Muscle of arm (tissue), 12 donors: ENCODE measurements around the gene CAPZB. TPM values are rescaled to one million over a fixed set of nuclear protein-coding genes. Genes with fewer than 3 reads are reported as not detected.

Experiments
- DNase-seq: peaks from one replicate; pipeline ENCODE4 v3.0.0-alpha.2; 2013
- polyA plus RNA-seq, 12 donors: library from polyadenylated mRNA; unstranded; fragments of 120-200 nt; gene quantifications; one replicate each; pipeline ENCODE4 v1.2.1, GENCODE V29; 2013; ENCODE audit not compliant: insufficient read length in 12 of 12

Gene CAPZB
- polyA plus RNA-seq, 12 donors: 191 to 264 (median 235) TPM; not detected in 1

GRCh38 chr1:19414515-19415121 lies 70.7 kb downstream of the CAPZB start:
- peak; percentile 76 for DNase-seq

- DNase-seq: no peak
Observed at GRCh38 chr1:19413999-19414398, 71.3 kb downstream of the CAPZB start.

DNA sequence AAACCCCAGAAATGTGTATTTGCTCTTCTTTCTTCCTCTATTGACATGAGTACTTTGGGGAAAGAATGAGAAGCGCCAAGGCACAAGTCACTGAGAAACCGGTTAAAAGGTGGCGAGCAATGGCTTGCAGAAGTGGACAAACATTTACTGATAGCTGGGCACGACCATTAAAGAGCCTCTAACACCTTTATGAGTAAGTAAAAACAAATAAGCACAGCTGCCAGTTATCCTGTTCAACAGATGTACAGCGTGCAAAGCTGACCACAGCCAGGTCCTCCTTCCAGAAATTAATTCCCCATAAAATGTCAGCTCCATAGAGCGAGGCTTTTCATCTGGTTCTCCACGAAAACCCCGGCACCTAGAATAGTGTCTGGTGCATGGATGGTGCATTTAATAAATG lies 72.7 kb downstream of the CAPZB start:
- no peak for DNase-seq

DNA sequence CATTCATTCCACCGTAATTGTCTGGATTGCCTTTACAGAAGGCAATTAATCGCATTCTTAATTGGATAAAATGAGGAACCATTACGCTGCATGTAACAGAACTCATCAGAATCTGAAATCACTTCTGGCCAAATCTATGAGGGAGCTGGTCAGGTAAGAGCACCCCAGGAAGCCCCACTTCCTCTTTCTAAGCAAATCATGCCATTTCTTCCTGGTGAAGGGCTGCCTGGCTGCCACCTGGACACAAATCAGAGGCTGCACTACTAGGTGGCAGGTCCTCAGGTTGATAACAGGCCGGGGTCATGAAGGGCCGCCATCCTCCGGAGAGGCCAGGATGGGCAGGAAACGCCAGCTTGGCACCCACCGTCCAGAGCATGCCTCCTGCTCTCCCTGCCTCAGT lies 73.7 kb downstream of the CAPZB start:
- DNase-seq: no peak

GRCh38 chr1:19410393-19410792 lies 74.9 kb downstream of the CAPZB start:
- DNase-seq: no peak

- DNase-seq: no peak
Observed at GRCh38 chr1:19409477-19410341, 75.6 kb downstream of the CAPZB start.

GRCh38 chr1:19407494-19408096 lies 77.7 kb downstream of the CAPZB start:
- DNase-seq: no peak

- DNase-seq: no peak
Observed at GRCh38 chr1:19406680-19407079, 78.7 kb downstream of the CAPZB start.

- peak; percentile 79 for DNase-seq
Observed at GRCh38 chr1:19405761-19406487, 79.4 kb downstream of the CAPZB start.

- DNase-seq: peak; percentile 53
Observed at GRCh38 chr1:19405195-19405760, 80.1 kb downstream of the CAPZB start.

- no peak for DNase-seq
Observed at GRCh38 chr1:19404748-19405147, 80.6 kb downstream of the CAPZB start.

DNA sequence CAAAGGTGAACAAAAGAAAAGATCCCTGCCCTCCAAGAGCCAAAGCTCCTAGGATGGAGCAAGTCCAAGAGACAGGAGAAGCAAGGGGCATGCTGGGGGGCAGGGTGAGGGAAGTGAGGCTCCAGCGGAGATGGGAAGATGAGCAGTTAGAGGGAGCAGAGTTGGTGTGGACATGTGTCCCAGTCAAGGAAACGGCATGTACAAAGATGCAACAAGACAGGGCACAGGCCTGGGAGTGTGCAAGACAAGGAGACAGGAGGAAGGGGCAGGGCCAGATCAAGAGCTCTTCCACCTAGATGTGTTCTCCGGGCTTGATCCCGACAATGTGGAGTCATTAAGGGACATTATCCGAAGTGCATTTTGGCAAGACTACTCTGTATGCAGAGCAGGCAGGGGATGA lies 82.1 kb downstream of the CAPZB start:
- no peak for DNase-seq

DNA sequence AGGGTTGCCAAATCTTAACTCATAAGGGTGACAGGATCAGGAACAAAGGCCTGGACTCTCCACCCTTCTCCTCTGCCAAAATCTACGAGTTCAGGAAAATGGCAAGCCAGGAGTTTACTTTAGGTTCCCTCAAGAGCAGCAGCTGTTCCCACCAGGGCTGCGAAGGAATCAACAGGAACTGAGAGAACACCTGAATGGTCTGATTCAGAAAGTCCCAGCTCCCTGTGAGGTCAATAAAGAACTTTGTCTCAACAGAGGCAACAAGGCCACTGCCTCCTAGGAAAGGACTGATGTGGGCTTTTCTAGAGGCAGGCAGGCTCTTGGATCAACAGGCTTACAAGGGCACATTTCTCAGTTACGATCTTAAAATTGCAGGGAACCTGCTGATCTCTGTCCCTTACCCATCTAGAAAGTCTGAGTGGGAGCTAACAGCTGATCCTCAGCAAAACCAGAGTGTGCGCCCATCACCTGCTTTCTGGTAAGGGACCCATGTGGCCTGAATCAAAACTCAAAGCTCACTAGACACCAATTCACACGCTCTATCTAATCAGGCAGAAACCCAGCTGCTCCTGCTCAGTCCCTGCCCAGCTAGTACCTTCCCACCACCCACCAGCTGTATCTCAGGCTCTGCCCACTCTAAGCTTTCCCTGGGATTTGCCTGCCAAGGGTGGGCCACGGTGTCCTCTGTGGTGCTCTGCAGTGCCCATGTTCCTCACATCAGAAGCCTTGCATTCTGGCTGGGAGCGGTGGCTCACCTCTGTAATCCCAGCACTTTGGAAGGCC lies 83.1 kb downstream of the CAPZB start:
- no peak for DNase-seq

GRCh38 chr1:19401535-19401889 lies 83.8 kb downstream of the CAPZB start:
- no peak for DNase-seq

DNA sequence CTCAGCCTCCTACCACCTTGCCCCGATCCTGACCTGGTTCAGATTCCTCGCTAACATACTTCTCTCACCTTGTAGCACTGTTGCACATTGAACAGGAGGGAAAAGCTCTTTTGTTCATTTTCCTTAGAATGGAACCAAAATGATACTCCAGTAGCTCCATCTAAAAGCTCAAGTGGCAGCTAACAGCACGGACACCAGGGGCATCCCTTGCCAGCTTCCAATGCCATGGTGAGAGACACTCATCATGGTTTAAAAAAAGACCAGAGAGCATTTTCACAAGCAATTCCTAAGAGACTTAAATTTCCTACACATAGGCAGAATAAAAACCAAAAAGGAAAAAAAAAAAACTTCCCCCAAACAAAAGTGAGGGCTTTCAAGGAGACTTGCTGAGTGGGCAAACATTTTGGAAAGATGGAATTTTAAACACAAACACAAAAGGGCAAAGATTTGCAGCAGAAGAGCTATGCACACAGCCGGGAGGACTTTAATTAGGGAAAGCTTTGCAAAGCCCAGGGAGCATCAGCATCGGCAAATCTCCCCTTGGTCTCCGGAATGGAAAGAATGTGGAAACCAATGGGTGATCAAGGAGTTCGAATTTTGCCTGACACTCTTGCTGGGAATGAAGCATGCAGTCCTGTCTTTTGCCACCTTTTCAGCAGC lies 84.3 kb downstream of the CAPZB start:
- DNase-seq: no peak

DNA sequence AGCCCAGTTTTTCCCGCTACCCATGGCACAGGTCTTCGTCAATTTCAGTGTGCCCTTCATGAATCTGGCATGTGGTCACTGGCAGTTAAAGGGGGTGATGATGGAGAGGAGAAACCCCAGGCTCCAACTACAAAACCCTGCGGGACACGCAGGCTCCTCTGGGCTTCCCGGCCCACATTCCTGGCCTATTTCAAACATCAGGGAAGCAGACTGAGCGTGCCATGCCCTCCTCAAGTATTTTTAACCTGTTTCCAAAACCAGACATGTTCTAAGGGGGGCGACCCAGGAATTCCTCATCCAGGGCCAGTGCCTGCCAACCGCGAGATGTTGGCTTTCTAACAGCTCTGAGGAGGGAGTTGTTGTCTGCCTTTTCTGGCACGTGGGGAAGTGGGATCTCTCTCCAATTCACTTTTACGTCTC lies 85.1 kb downstream of the CAPZB start:
- DNase-seq: no peak

DNA sequence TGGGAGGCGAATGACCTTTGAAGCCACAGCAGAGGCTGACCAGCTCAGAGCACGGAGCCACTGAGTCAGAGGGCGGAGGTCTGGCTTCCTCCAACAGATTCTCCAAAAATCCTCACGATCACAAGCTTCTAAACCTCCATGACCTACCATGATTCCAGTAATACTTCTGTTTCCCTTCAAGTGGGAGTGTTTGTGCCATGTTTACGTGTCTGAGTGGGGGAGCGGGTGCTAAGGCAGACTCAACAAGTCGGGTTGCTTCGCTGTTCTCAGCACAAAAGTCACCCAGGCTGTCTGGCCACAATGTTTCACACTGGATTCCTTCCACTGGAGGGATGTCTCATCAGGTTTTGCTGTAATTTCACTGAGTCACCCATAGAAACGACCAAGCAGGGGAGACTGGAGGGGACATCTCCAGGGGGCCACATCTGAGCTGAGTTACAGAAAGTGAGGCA lies 87.0 kb downstream of the CAPZB start:
- no peak for DNase-seq

DNA sequence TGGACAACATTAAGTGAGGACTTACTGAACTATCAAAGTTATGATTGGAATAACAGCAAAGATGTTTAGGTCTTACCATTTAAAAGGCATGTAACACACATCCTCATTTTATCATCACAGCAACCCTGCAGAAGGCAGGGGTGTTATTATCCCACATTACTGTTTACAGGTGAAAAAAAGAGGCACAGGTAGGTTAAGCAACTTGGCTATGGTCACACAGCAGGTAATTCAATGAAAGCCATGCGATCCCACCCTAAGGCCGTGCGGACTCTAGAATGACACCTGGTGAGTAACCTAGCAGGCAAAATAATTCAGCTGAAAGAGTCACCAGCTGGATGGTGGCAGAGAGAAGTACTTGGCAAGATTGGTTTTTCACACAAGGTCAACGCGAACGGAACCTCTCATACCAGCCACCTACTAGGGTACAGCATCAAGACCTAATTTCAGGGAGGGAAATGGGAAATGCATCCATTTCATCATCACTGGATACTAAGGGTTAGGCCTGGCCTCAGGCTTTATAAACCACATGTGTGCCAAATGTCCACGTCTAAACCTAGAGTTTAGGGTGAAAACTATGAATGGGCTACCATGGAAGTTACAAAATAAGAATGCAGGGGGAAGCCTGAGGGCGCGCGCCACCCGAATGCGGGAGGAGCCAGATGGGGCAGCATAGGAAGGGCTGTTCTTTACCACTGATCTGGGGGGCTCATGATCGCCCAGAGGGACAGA lies 88.0 kb downstream of the CAPZB start:
- DNase-seq: no peak

GRCh38 chr1:19396280-19396679 lies 89.1 kb downstream of the CAPZB start:
- DNase-seq: no peak

GRCh38 chr1:19395678-19396192 lies 89.6 kb downstream of the CAPZB start:
- no peak for DNase-seq
